ENCODE data around the gene SPAG17.

- TF ChIP-seq CTCF (conservative IDR thresholded peaks at IDR 0.05; ENCODE audit: low read depth in 2 of 2): no peak
- no peak for TF ChIP-seq REST (IDR thresholded peaks at IDR 0.05; ENCODE audit: unreplicated experiment)
- no peak for TF ChIP-seq POLR2AphosphoS5 (IDR thresholded peaks at IDR 0.05; ENCODE audit: low read depth)
- no peak for TF ChIP-seq EZH2 (IDR thresholded peaks at IDR 0.05; ENCODE audit: low read depth, unreplicated experiment)
- TF ChIP-seq EZH2phosphoT487 (IDR thresholded peaks at IDR 0.05; ENCODE audit: unreplicated experiment): no peak
- TF ChIP-seq ETS1 (IDR thresholded peaks at IDR 0.05): no peak
Measured at GRCh38 chr1:118177998-118178397, 7.0 kb downstream of the SPAG17 start.
